Measurements from ENCODE around the gene PAPOLA. TPM values are rescaled to one million over a fixed set of nuclear protein-coding genes. Genes with fewer than 3 reads are reported as not detected.

Gene PAPOLA
- total RNA-seq, 1 donor from 2014 or later: 188 TPM

DNA sequence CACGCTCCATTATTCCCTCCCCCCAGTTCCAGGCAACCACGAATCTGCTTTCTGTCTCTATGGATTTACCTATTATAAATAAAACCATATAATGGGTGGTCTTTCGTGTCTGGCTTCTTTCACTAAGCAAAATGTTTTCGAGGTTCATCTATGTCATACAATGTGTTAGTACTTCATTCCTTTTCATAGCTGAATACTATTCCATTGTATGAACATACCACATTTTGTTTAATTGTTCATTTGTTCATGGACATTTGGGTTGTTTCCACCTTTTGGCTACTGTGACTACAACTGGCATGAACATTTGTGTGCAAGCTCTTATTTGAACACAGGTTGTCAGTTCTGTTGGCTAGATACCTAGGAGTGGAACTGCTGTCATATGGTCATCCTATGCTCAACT lies 12.9 kb upstream of the PAPOLA start:
- no peak for DNase-seq (ENCODE audit: low read depth)
- Histone ChIP-seq H3K79me2 (ENCODE audit: insufficient read depth, low read length) (no peaks in the 10 kb centered on the region), H3K9me3 (ENCODE audit: insufficient read depth, low read depth, low read length) (no peaks in the 10 kb centered on the region), H3K36me3 (ENCODE audit: insufficient read depth, low read length) (no peaks in the 10 kb centered on the region), H3K9ac (ENCODE audit: low read length) (no peak overlapping the region), H2AFZ (ENCODE audit: low read depth, low read length) (no peak overlapping the region), H4K20me1 (ENCODE audit: insufficient read depth, low read length) (no peaks in the 10 kb centered on the region), H3K27me3 (ENCODE audit: insufficient read depth, low read length) (no peaks in the 10 kb centered on the region), H3K4me3 (ENCODE audit: insufficient read depth, low read depth, low read length) (no peak overlapping the region), H3K27ac (ENCODE audit: low read depth, low read length) (no peak overlapping the region), H3K4me1 (ENCODE audit: insufficient read depth, low read length) (no peaks in the 10 kb centered on the region), H3K4me2 (ENCODE audit: low read length) (no peak overlapping the region)
- H3K27ac Mint-ChIP-seq (ENCODE audit: unreplicated experiment): no peak overlapping the region
- H3K4me3 Mint-ChIP-seq (ENCODE audit: unreplicated experiment): no peak overlapping the region
- no peaks in the 10 kb centered on the region for H3K27me3 Mint-ChIP-seq (ENCODE audit: low read depth, unreplicated experiment)
- no peak for FAIRE-seq
- H3K36me3 Mint-ChIP-seq (ENCODE audit: low read depth, unreplicated experiment): no peaks in the 10 kb centered on the region
- H3K4me1 Mint-ChIP-seq (ENCODE audit: low read depth, unreplicated experiment): no peaks in the 10 kb centered on the region
- TF ChIP-seq, protein P1, sequence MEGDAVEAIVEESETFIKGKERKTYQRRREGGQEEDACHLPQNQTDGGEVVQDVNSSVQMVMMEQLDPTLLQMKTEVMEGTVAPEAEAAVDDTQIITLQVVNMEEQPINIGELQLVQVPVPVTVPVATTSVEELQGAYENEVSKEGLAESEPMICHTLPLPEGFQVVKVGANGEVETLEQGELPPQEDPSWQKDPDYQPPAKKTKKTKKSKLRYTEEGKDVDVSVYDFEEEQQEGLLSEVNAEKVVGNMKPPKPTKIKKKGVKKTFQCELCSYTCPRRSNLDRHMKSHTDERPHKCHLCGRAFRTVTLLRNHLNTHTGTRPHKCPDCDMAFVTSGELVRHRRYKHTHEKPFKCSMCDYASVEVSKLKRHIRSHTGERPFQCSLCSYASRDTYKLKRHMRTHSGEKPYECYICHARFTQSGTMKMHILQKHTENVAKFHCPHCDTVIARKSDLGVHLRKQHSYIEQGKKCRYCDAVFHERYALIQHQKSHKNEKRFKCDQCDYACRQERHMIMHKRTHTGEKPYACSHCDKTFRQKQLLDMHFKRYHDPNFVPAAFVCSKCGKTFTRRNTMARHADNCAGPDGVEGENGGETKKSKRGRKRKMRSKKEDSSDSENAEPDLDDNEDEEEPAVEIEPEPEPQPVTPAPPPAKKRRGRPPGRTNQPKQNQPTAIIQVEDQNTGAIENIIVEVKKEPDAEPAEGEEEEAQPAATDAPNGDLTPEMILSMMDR (IDR thresholded peaks at IDR 0.05; ENCODE audit: insufficient read depth, low read depth, low read length): no peak
- no peak for TF ChIP-seq EZH2 (IDR thresholded peaks at IDR 0.05; ENCODE audit: insufficient read depth, low read length)
- H3K9me3 Mint-ChIP-seq (ENCODE audit: unreplicated experiment): no peaks in the 10 kb centered on the region

DNA sequence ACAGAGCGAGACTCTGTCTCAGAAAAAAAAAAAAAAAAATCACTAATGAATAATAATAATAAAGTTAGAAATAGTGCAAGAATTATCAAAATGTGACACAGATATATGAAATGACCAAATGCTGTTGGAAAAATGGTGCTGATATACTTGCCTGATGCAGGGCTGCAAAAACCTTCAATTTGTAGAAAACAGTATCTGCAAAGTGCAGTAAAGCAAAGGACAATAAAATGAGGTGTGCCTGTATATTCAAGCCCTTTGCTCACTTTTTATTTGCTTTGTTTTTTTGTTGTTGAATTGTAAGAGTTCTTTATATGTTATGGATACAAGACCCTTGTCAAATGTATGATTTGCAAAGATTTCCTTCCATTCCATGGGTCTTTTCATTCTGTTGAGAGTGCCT lies 9.0 kb upstream of the PAPOLA start:
- Mint-ChIP-seq H3K4me1 (ENCODE audit: low read depth, unreplicated experiment) (no peaks in the 10 kb centered on the region), H3K27ac (ENCODE audit: unreplicated experiment) (no peak overlapping the region), H3K27me3 (ENCODE audit: low read depth, unreplicated experiment) (no peaks in the 10 kb centered on the region), H3K36me3 (ENCODE audit: low read depth, unreplicated experiment) (no peaks in the 10 kb centered on the region), H3K9me3 (ENCODE audit: unreplicated experiment) (no peaks in the 10 kb centered on the region), H3K4me3 (ENCODE audit: unreplicated experiment) (no peak overlapping the region)
- Histone ChIP-seq H3K79me2 (ENCODE audit: insufficient read depth, low read length) (no peaks in the 10 kb centered on the region), H2AFZ (ENCODE audit: low read depth, low read length) (no peak overlapping the region), H3K4me1 (ENCODE audit: insufficient read depth, low read length) (no peaks in the 10 kb centered on the region), H4K20me1 (ENCODE audit: insufficient read depth, low read length) (no peaks in the 10 kb centered on the region), H3K4me2 (ENCODE audit: low read length) (no peak overlapping the region), H3K4me3 (ENCODE audit: insufficient read depth, low read depth, low read length) (no peak overlapping the region), H3K27ac (ENCODE audit: low read depth, low read length) (no peak overlapping the region), H3K36me3 (ENCODE audit: insufficient read depth, low read length) (no peaks in the 10 kb centered on the region), H3K9me3 (ENCODE audit: insufficient read depth, low read depth, low read length) (no peaks in the 10 kb centered on the region), H3K27me3 (ENCODE audit: insufficient read depth, low read length) (no peaks in the 10 kb centered on the region), H3K9ac (ENCODE audit: low read length) (no peak overlapping the region)
- DNase-seq (ENCODE audit: low read depth) (no peak), FAIRE-seq (no peak)
- TF ChIP-seq, protein P1 (IDR thresholded peaks at IDR 0.05; ENCODE audit: insufficient read depth, low read depth, low read length): no peak
- TF ChIP-seq EZH2 (IDR thresholded peaks at IDR 0.05; ENCODE audit: insufficient read depth, low read length): no peak

- DNase-seq (ENCODE audit: low read depth): no peak
- Mint-ChIP-seq H3K4me1 (ENCODE audit: low read depth, unreplicated experiment) (no peaks in the 10 kb centered on the region), H3K27me3 (ENCODE audit: low read depth, unreplicated experiment) (no peaks in the 10 kb centered on the region), H3K36me3 (ENCODE audit: low read depth, unreplicated experiment) (no peaks in the 10 kb centered on the region), H3K4me3 (ENCODE audit: unreplicated experiment) (no peak overlapping the region), H3K9me3 (ENCODE audit: unreplicated experiment) (no peaks in the 10 kb centered on the region), H3K27ac (ENCODE audit: unreplicated experiment) (no peak overlapping the region)
- no peak overlapping the region for H3K9ac ChIP-seq (ENCODE audit: low read length)
- no peak for TF ChIP-seq EZH2 (IDR thresholded peaks at IDR 0.05; ENCODE audit: insufficient read depth, low read length)
- TF ChIP-seq, protein P1 (IDR thresholded peaks at IDR 0.05; ENCODE audit: insufficient read depth, low read depth, low read length): no peak
- H3K4me2 ChIP-seq (ENCODE audit: low read length): no peak overlapping the region
- no peak overlapping the region for H3K27ac ChIP-seq (ENCODE audit: low read depth, low read length)
- no peaks in the 10 kb centered on the region for H3K79me2 ChIP-seq (ENCODE audit: insufficient read depth, low read length)
- FAIRE-seq: no peak
- no peaks in the 10 kb centered on the region for H3K4me1 ChIP-seq (ENCODE audit: insufficient read depth, low read length)
- no peak overlapping the region for H3K4me3 ChIP-seq (ENCODE audit: insufficient read depth, low read depth, low read length)
- no peaks in the 10 kb centered on the region for H3K27me3 ChIP-seq (ENCODE audit: insufficient read depth, low read length)
- H3K9me3 ChIP-seq (ENCODE audit: insufficient read depth, low read depth, low read length): no peaks in the 10 kb centered on the region
- H4K20me1 ChIP-seq (ENCODE audit: insufficient read depth, low read length): no peaks in the 10 kb centered on the region
- no peak overlapping the region for H2AFZ ChIP-seq (ENCODE audit: low read depth, low read length)
- H3K36me3 ChIP-seq (ENCODE audit: insufficient read depth, low read length): no peaks in the 10 kb centered on the region
These were observed 7.9 kb upstream of the PAPOLA start for GRCh38 chr14:96494331-96494730.
